ENCODE data around the gene CYP2B6.
"Not testable (repeated sequence)": the region's sequence is repeated elsewhere in the genome, so short reads cannot be mapped to it uniquely, and the experiment has no call there.

CYP2B6 gene

GRCh38 chr19:40990972-40991381 lies at the start of gene CYP2B6:
CYP2B6 (plus strand) TSS chr19:40991282; CDS start chr19:40991306, 24 bp downstream.
- no peak for DNase-seq

GRCh38 chr19:40941481-40942219 lies 49.4 kb upstream of the CYP2B6 start:
- DNase-seq: no peak

GRCh38 chr19:40945645-40946044 lies 45.4 kb upstream of the CYP2B6 start:
- DNase-seq: no peak

- no peak for DNase-seq
These were observed 44.0 kb upstream of the CYP2B6 start for GRCh38 chr19:40947114-40947513.

GRCh38 chr19:40947573-40947972 lies 43.5 kb upstream of the CYP2B6 start:
- DNase-seq: no peak

- DNase-seq: no peak
These were observed 42.3 kb upstream of the CYP2B6 start for GRCh38 chr19:40948580-40949299.

- no peak for DNase-seq
These were observed 36.5 kb upstream of the CYP2B6 start for GRCh38 chr19:40954573-40954972.

- DNase-seq: no peak
These were observed 31.7 kb upstream of the CYP2B6 start for GRCh38 chr19:40959338-40959737.

GRCh38 chr19:40960062-40960685 lies 30.9 kb upstream of the CYP2B6 start:
- no peak for DNase-seq

- DNase-seq: no peak
These were observed 30.3 kb upstream of the CYP2B6 start for GRCh38 chr19:40960780-40961179.

- no peak for DNase-seq
These were observed 28.6 kb upstream of the CYP2B6 start for GRCh38 chr19:40962460-40962961.

- DNase-seq: not testable (repeated sequence)
These were observed 26.7 kb upstream of the CYP2B6 start for GRCh38 chr19:40964361-40964760.

GRCh38 chr19:40965351-40965750 lies 25.7 kb upstream of the CYP2B6 start:
- DNase-seq: not testable (repeated sequence)

GRCh38 chr19:40966591-40966990 lies 24.5 kb upstream of the CYP2B6 start:
- not testable (repeated sequence) for DNase-seq

- DNase-seq: not testable (repeated sequence)
These were observed 23.0 kb upstream of the CYP2B6 start for GRCh38 chr19:40968065-40968464.

- not testable (repeated sequence) for DNase-seq
These were observed 21.4 kb upstream of the CYP2B6 start for GRCh38 chr19:40969721-40970120.

- not testable (repeated sequence) for DNase-seq
These were observed 20.4 kb upstream of the CYP2B6 start for GRCh38 chr19:40970396-40971345.

GRCh38 chr19:40974633-40975037 lies 16.4 kb upstream of the CYP2B6 start:
- DNase-seq: peak; percentile 85

- DNase-seq: no peak
These were observed 14.9 kb upstream of the CYP2B6 start for GRCh38 chr19:40976134-40976533.

- DNase-seq: no peak
These were observed 14.4 kb upstream of the CYP2B6 start for GRCh38 chr19:40976724-40977123.

- DNase-seq: not testable (repeated sequence)
These were observed 11.3 kb upstream of the CYP2B6 start for GRCh38 chr19:40979759-40980158.

- not testable (repeated sequence) for DNase-seq
These were observed 10.2 kb upstream of the CYP2B6 start for GRCh38 chr19:40980743-40981442.

All from activated CD4-positive, alpha-beta T cell treated with anti-CD3 and anti-CD28 coated beads for 48 hours (primary cell).